Endometrial microvascular endothelial cells (primary cell): ENCODE data around the gene ADAD2. TPM values are rescaled to one million over a fixed set of nuclear protein-coding genes. Genes with fewer than 3 reads are reported as not detected.

ENCODE experiments used
- in situ Hi-C: cut with HindIII; loops from 2 replicates; pipeline ENCODE4 v1.10.0; 2017; ENCODE audit warnings: low sequenced_read_pairs, low pct_unique_long_range_greater_than_20kb; ENCODE audit errors: inconsistent ontology term
- total RNA-seq: library from RNA; depleted of rRNA; stranded (reverse); fragments of >200 nt; gene quantifications from one replicate; pipeline ENCODE4 v1.2.3, GENCODE V29; 2015; ENCODE audit errors: inconsistent ontology term

ADAD2 gene
- total RNA-seq, 1 donor from 2014 or later: not detected

DNA sequence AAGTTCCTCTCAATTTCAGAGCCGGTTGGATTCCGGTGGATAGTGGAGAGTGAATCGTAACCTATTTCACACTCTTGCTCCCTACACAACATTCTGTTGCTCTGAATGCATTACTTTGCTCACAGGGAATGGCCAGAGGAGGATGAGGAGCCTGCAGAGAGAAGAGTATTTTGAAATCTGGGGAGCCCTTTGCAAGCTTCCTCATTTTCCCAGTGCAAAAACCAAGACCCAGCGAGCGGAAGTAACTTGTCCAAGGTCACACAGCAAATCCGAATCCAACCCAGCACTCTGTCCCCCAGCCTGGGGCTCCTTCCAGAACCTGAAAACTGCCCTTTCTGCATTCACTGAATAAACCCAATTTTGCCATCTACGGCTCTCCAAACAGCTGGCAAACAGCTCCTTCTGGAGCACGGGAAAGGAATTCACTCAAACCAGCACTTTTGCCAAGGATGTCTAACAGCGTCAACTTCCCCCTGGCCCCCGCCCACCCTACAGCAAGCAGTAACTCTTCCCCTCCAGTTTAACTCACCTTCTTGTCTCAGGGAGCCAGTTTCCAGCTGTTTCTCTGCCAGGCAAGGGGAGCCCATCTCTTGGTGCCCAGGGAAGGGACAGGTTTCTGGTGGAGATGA is 48.3 kb downstream of the ADAD2 start:
- in situ Hi-C loops: no loop called here

DNA sequence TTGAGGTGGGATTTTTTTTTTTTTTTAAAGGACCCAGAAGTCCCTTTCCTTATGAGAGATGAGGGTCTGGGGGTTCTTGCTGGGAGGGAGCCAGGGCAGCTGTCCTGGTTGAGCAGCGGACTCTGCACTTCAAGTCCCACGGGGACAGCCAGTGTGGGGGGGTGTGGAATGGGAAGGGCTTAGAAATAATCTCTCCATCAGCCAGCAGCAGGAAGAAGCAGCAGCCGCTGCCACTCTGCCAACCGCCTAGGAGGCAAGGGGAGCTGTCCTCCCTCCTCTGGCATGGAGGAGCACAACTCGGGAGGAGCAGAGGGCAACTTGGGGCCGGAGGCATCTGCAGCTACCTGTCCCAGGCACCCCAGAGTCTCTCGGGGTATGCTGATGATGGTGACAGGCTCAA is 49.0 kb downstream of the ADAD2 start, which contains the start of gene KCNG4:
Gene KCNG4, minus strand, starts transcription at position 104 of the 400 bp plus-strand sequence. CDS start 2,527 bp downstream, outside the sequence.
- in situ Hi-C loops: no loop called here

- in situ Hi-C loops: no loop called here
Observed at GRCh38 chr16:84240455-84240854, 49.5 kb downstream of the ADAD2 start.

GRCh38 chr16:84241778-84242177 is 50.8 kb downstream of the ADAD2 start:
- in situ Hi-C loops: no loop called here

DNA sequence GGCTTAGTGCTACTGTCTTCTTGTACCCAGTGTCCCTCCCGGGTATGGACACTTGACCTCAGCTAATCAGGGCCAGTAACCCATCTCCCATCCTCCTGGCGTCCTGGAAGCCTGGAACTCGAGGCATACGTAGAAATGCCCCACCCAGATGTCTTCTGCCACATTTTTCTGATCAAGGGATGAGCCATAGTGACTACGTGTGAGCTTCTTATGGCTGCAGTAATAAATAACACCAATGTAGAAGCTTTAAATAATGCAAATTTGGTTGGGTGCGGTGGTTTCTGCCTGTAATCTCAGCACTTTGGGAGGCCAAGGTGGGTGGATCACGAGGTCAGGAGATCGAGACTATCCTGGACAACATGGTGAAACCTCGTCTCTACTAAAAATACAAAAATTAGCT is 51.9 kb downstream of the ADAD2 start:
- in situ Hi-C loops: no loop called here

- in situ Hi-C loops: no loop called here
Observed at GRCh38 chr16:84243732-84244131, 52.8 kb downstream of the ADAD2 start.

- in situ Hi-C loops: no loop called here
Observed at GRCh38 chr16:84244728-84245127, 53.8 kb downstream of the ADAD2 start.

DNA sequence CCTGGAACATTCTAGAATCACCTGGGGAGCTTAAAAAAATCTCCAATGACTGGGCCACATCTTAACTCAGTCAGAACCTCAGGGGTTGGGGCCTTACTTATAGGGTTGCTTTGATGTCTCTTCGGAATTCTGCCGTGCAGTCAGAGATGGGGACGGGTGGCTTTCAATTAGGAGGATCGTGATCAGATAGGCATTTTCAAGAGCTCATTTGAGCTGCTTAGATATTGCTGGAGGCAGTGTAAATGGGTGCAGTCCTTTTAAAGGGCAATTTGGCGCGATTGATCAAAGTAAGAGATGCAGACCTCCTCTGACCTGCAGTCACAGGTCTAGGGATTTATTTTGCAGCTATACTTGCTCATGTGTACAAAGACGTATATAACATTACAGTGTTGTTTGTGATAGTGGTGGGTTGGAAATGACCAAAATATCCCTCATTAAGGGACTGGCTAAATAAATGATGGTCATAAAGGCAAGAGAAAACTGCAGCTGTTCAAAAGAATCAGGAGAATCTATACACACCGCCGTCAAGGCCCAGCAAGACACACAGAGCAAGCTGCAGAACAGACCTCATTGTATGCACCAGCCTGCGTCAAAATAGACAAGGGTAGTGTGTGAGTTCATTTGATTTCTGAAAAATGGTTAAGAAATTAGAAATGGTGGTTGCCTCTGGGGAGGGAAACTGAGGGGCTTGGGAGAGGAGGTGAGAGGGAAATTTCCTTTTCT is 55.2 kb downstream of the ADAD2 start:
- in situ Hi-C loops: no loop called here

DNA sequence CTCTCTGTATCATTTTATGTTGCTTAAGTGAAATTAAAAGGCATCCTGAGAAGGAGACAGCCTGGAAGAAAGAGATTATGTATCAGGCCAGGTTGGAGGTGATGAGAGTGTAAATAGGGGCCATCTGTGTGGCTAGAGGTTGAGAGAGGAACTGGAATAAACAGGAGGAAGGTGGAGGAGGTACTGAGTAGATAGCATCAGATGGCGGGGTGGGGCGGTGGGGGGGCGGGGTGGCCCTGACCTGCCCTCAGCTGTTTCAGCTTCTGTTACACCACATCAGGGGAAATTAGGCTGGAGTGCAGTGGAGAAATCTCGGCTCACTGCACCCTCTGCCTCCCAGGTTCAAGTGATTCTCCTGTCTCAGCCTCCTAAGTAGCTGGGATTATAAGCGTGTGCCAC is 55.7 kb downstream of the ADAD2 start:
- in situ Hi-C loops: no loop called here

Other genes starting within 250 kb of the ADAD2 start
- 11.1 TPM for gene OSGIN1, start 237.9 kb upstream of the ADAD2 start, total RNA-seq
- gene NECAB2, start 222.9 kb upstream of the ADAD2 start, total RNA-seq: not detected
- not detected for gene SLC38A8, start 148.4 kb upstream of the ADAD2 start, total RNA-seq
- 135 TPM for gene MBTPS1, start 74.2 kb upstream of the ADAD2 start, total RNA-seq
- gene HSDL1, start 46.0 kb upstream of the ADAD2 start, total RNA-seq: 20.6 TPM
- not detected for gene DNAAF1, start 45.8 kb upstream of the ADAD2 start, total RNA-seq
- gene TAF1C, start 4.1 kb upstream of the ADAD2 start, total RNA-seq: 51.9 TPM
- gene KCNG4, start 48.9 kb downstream of the ADAD2 start, total RNA-seq: not detected
- gene WFDC1, start 103.7 kb downstream of the ADAD2 start, total RNA-seq: 0.37 TPM
- gene ATP2C2, start 177.4 kb downstream of the ADAD2 start, total RNA-seq: not detected